DMS53 (cell line): Measurements from ENCODE around the gene KLHDC7A.
"Not testable (repeated sequence)": the region's sequence is repeated elsewhere in the genome, so short reads cannot be mapped to it uniquely, and the experiment has no call there.

Experiments used
- DNase-seq: peaks from one replicate; lab custom pipeline; 2025; lab: John Stamatoyannopoulos, UW

The KLHDC7A gene

DNA sequence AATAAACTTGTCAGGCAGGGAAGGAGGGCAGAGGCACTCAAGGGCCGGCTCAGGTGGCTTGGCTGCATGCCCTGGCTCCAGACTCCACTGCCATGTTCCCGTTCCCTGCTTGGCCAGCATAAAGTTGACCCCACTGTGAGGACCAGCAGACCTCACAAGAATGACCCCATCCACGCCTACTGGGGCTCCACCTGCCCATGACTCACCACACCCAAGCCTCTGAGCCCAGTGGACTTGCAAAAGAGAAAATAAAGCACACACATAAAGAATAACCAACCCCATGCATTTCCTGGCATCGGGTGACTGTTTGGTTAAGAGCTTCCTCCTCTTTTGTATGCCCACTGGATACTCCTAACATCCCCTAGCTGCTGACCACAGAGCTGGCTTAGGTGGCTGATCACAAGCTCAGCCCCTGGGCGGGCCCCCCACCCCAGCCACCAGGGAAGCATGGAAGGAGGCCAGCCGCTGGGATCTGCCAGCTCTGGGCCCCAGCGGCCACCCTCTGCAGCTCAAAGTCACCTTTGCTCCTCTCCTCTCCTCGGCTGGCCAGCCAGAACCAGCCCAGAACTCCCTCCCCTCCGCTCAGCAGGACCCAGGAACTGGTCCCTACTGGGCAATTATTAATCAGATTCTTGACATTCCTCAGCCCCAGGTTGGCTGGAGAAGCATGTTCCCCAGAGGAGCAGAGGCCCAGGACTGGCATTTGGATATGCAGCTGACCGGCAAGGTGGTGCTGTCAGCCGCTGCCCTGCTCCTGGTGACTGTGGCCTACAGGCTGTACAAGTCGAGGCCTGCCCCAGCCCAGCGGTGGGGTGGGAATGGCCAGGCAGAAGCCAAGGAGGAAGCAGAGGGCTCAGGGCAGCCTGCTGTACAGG, at the start of gene KLHDC7A:
Gene KLHDC7A (plus strand): TSS at position 616 of the 875 bp plus-strand sequence. CDS start 52 bp downstream, at position 668.
- DNase-seq = peak; percentile 70

GRCh38 chr1:18434041-18434440, 46.7 kb upstream of the KLHDC7A start:
- DNase-seq = no peak

- DNase-seq = no peak
Observed at GRCh38 chr1:18440385-18441226, 40.1 kb upstream of the KLHDC7A start.

- no peak for DNase-seq
Observed at GRCh38 chr1:18443587-18444520, 36.9 kb upstream of the KLHDC7A start.

- no peak for DNase-seq
Observed at GRCh38 chr1:18444563-18444962, 36.2 kb upstream of the KLHDC7A start.

DNA sequence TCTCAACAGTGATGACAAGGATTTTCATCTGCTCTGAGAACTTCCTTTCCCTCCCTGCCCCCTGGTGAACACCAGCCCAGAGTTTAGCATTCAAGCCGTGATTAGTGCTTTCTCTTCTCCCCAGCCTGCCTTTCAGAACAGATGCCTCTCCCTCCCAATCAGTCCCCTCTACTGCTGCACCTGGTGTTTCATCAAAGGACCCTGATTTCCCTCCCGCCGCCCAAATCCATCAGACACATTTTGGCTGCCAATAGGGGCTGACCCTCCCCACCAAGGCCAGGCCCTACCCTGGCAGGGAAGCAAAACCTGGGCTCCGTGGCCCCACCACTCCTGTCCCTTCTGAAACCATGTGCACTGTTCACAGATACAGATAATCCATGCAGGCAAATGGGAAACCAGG, 34.0 kb upstream of the KLHDC7A start:
- no peak for DNase-seq

DNA sequence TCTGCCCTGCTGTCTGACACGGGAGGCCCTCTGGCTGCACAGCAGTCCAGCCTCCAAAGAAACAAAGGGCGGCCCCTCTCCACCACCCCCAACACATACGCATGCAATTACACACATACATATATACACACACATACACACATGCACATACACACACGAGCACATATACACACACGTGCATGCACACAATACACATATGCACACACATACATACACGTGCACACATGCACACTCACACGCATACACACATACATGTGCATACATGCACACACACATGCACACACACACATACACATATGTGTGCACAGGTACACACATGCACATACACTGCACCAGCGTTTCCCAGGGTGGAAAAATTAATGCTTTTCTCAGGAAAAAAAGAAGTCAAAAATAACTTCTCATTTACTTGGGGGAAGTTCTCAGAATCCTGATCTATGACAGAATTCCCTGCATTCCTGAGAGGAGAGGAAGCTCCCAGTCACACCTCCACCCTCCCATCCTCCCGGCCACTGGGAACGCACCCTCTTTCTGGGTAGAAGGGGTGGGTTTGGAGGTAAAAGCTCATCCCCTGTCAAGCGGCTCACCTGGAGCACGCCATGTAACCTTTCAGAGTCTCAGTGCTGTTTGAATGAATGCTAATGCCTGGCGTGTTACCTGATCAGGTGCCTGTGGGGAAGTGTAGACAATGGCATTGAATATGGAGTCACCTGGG, 33.1 kb upstream of the KLHDC7A start:
- DNase-seq = no peak

DNA sequence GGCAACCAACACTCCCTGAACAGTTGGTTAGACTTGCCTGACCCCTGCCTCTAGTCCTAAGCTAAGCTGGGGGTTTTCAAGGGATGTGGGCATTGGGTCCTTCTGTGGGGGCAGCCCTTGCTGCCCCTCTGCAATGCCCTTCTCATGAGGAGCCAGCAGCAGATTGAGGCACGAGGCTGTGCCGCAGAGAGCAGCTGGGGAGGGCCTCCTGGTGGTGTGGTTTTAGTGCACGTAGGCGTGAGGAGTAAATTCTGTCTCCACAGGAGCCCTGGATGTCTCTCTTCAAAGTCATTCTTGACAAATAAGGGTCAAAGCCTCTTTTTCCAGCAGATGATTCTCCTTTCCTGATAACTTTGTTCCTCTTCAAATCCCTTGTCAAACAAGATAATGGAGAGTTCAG, 31.8 kb upstream of the KLHDC7A start:
- DNase-seq = no peak

- DNase-seq = peak; percentile 30
Observed at GRCh38 chr1:18452550-18452949, 28.2 kb upstream of the KLHDC7A start.

- DNase-seq = no peak
Observed at GRCh38 chr1:18458133-18459092, 22.3 kb upstream of the KLHDC7A start.

DNA sequence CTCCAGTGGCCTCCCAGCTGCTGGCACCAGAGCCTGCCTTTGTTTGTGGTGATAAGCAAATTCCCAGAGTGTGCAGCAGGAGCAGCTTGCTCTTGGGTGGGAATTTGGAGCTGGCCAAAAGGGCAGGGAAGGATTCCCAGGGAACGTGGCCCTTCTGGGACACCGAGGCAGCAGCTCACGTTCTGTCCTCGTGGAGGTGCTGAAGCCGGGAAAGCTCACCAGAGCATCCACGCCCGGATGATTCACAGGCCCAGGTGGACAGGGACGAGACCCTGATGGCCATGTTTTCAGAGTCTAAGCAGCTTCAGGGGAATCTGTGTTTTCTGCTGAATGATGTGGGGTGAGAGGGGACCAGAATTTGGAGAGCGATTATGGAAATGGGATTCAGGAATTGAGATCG, 19.1 kb upstream of the KLHDC7A start:
- no peak for DNase-seq

DNA sequence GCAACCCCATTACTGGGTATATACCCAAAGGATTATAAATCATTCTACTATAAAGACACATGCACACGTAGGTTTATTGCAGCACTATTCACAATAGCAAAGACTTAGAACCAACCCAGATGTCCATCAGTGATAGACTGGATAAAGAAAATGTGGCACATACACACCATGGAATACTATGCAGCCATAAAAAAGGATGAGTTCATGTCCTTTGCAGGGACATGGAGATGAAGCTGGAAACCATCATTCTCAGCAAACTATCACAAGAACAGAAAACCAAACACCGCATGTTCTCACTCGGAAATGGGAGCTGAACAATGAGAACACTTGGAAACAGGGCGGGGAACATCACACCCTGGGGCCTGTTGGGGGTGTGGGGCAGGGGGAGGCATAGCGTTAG, 18.2 kb upstream of the KLHDC7A start:
- DNase-seq = not testable (repeated sequence)

DNA sequence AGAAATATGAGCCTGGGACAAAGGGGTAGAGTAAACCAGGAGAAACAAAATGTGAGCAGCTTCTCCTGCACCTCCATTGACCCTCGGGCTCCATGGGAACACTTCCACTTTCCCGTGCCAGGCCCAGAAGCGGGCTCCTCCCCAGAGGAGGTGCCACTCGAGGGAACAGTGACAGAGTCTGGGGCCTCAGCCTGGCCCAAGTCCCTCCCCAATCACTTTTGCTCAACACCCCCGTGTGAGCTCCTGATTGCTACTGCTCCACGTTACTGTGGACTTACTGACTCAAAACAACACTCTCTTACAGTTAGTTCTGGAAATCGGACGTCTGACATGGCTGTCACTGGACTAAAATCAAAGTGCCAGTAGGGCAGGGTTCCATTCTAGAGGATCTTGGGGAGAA, 17.7 kb upstream of the KLHDC7A start:
- no peak for DNase-seq

GRCh38 chr1:18463984-18464664, 16.6 kb upstream of the KLHDC7A start:
- DNase-seq = peak; percentile 61

DNA sequence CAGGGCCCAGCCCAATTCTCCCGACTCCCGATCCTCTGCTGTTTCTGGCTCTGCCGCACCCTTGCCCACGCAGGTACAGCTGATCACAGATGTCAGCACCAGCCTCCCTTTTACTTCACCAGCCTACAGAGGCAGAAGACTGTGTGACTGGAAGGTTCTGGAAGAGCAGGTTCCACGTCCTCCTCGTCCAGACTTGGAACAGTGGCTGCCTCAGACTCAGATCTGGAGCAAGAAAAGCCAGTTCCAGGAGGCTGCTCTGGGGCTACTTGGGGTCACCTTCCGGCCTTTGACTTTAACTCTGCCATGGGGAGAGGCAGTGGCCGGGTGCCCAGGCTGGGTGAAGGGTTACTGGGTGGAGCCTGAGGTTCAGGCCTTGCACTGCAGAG, 16.1 kb upstream of the KLHDC7A start:
- peak; percentile 42 for DNase-seq

DNA sequence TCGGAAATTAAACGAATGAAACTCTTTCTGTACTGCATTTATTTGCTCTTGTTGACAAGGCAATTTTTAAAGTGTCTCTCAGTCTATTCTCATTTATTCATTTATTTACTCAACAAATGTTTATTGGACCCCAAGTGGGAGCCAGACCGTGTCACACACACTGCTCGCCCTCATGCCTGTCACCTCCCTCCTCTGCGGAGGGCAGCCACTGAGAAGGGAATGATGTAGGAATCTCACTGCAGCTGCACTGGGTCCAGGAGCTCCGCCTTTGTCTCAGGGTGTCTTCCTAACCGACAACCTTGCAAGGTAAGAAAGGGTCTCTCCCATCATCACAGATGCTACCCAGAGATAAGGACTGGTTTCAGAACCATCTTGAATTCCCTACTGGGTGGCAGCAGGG, 14.1 kb upstream of the KLHDC7A start:
- no peak for DNase-seq

DNA sequence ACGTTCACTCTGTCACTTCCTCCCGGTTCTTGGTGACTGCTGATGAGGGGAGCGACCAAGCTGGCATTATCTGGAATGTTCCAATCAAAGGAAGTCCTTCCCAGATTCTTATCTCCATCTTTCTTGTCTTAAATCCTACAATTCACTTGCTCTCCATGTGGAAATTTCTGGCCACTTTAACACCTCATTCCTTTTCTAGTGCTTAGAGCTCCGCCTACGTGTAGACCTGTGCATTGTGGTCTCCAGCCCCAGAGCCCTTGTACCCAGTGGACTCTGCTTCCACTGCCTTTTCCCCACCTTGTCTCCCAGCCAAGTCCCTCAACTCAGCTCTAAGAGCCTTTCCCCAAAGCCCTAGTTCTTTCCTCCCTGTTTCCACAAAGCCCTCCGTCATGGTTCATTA, 12.2 kb upstream of the KLHDC7A start:
- no peak for DNase-seq

DNA sequence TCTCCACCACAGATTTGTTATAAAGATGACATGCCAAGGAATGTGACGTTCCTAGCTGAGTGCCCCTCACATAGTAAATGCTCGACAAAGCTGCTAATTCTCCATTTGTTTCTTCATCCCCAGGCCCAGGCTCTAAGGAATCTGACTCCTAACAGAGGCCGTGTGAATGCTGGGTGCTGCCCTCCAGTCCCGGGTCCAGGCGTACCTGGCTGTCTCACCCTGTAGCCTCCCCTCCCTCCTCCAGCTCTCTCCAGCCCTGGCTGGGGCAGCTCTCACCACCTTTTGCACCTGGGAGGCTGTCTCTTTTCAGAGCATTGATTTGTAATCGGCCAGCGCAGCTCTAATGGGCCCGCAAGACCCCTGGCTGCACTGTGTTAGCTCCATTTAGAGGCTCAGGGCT, 11.2 kb upstream of the KLHDC7A start:
- no peak for DNase-seq

- DNase-seq = no peak
Observed at GRCh38 chr1:18470671-18471355, 9.9 kb upstream of the KLHDC7A start.
